NCI-H345 treated with DMSO at 0.1 percent for 48 hours (cell line): Measurements from ENCODE around the gene ORAI1.
A peak's percentile ranks its signal among the peaks of the same experiment; 100 is the strongest.
"Not testable (repeated sequence)": the region's sequence is repeated elsewhere in the genome, so short reads cannot be mapped to it uniquely, and the experiment has no call there.

Source experiments
- DNase-seq: peaks from one replicate; lab custom pipeline; 2025; ENCODE audit not compliant: unreplicated experiment; lab: John Stamatoyannopoulos, UW

The ORAI1 gene

GRCh38 chr12:121648458-121649028, 22.2 kb downstream of the ORAI1 start:
- peak; percentile 50 for DNase-seq

- no peak for DNase-seq
These were observed 23.0 kb downstream of the ORAI1 start for GRCh38 chr12:121649322-121649721.

- DNase-seq: no peak
These were observed 23.6 kb downstream of the ORAI1 start for GRCh38 chr12:121649819-121650353.

- no peak for DNase-seq
These were observed 25.0 kb downstream of the ORAI1 start for GRCh38 chr12:121651320-121651719.

- DNase-seq: no peak
These were observed 26.6 kb downstream of the ORAI1 start for GRCh38 chr12:121652767-121653497.

GRCh38 chr12:121653999-121654398, 27.7 kb downstream of the ORAI1 start:
- no peak for DNase-seq

GRCh38 chr12:121656122-121656521, 29.8 kb downstream of the ORAI1 start:
- no peak for DNase-seq

- DNase-seq: no peak
These were observed 31.1 kb downstream of the ORAI1 start for GRCh38 chr12:121657305-121658008.

GRCh38 chr12:121661353-121662105, 35.2 kb downstream of the ORAI1 start:
- DNase-seq: not testable (repeated sequence)

GRCh38 chr12:121663610-121663929, 37.2 kb downstream of the ORAI1 start:
- no peak for DNase-seq

- DNase-seq: not testable (repeated sequence)
These were observed 40.5 kb downstream of the ORAI1 start for GRCh38 chr12:121666829-121667228.

GRCh38 chr12:121668750-121669520, 42.6 kb downstream of the ORAI1 start:
- DNase-seq: no peak

GRCh38 chr12:121669521-121669900, 43.2 kb downstream of the ORAI1 start, which contains the start of gene MORN3:
Gene MORN3, minus strand, starts transcription at chr12:121669654. Its CDS starts 171 bp downstream, at chr12:121669483.
- no peak for DNase-seq

GRCh38 chr12:121673013-121673511, 46.7 kb downstream of the ORAI1 start:
- DNase-seq: no peak

GRCh38 chr12:121676190-121676589, 49.9 kb downstream of the ORAI1 start:
- no peak for DNase-seq

- no peak for DNase-seq
These were observed 52.0 kb downstream of the ORAI1 start for GRCh38 chr12:121678305-121678704.

- no peak for DNase-seq
These were observed 52.5 kb downstream of the ORAI1 start for GRCh38 chr12:121678716-121679300.

- not testable (repeated sequence) for DNase-seq
These were observed 53.4 kb downstream of the ORAI1 start for GRCh38 chr12:121679661-121680197.

GRCh38 chr12:121688966-121689365, 62.6 kb downstream of the ORAI1 start:
- DNase-seq: no peak

- no peak for DNase-seq
These were observed 63.1 kb downstream of the ORAI1 start for GRCh38 chr12:121689430-121689829.
